Islet of Langerhans (tissue), 1 donor: ENCODE data around the gene TSPAN15.
"Not testable (repeated sequence)": the region's sequence is repeated elsewhere in the genome, so short reads cannot be mapped to it uniquely, and the experiment has no call there.

Experiments used
- FAIRE-seq: peaks from one replicate; lab custom pipeline; 2011; peaks lifted over from hg19 to GRCh38; lab: Jason Lieb, UNC

Gene TSPAN15

DNA sequence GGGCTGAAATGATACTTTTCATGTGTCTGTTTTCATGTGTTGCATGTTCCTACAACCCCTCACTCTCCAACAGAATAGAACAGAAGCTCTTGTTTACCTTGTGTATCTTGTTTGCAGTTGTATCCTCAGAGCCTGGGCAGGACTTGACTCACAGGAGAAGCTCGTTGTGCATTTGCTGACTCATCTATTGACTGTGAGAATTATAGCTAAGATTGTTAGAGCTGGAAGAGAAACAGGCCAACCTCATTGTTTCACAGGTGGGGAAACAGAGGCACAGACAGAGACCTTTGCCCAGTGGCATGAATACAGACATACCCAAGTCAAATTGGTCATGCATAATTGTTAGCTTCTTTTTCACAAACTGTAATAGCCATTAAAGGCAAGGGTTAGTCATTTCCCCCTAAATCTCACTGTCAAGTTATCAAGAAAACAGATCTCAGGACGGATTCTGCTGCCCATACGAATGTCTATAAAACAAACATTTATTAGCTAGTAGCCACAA, 4.6 kb upstream of the TSPAN15 start:
- no peak for FAIRE-seq

DNA sequence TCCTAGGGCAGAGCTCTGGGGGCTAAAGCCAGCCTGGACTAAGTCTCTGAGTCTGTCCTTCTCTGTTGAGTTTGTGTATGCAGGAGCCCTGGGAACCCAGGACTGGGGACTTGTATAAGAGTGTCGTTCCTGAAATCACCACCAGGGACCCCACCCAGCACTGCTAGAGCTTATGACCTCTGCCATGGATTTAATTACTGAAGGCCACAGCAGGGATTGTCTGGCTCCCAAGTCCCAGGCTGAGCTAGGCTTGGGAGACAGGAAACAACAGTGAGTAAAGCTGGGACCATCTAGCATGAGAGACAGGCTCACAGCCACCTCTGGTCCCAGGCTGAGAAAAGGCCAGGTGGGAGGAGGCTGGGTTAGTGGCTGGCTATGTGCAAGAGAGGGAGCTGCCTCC, 1.4 kb upstream of the TSPAN15 start:
- no peak for FAIRE-seq

DNA sequence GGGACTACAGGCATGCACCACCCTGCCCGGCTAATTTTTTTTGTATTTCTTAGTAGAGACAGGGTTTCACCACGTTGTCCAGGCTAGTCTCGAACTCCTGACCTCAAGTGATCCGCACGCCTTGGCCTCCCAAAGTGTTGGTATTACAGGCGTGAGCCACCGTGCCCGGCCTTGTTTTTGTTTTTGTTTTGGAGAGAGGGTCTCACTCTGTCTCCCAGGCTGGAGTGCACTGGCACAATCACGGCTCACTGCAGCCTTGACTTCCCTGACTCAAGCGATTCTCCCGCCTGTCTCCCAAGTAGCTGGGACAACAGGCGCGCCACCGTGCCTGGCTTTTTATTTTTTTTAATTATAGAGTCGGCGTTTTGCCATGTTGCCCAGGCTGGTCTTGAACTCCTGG, 870 bp upstream of the TSPAN15 start:
- FAIRE-seq, result not testable (repeated sequence)

DNA sequence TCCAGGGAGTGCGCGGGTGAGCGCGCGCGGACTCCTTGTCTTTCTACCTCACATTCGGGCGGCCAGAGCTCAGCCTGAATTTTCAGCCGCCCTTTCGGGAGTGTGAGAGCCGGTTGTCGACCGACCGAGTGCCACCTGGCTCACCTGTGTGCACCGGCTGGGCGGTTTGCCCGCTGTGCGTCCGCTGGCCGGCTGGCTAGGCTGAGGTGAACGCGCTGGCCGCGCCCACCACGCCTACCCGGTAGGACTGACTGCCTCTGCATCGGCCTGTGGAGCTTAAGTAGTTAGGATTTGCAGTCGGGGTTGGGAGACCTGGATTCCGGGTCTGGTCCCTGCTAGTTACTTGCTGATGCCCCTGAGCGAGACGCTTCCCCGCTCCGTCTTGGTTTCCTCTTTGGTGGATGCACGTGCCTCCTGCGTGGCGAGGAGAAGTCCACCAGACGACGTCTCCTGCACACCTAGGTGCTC, 553 bp downstream of the TSPAN15 start:
- FAIRE-seq, result no peak

DNA sequence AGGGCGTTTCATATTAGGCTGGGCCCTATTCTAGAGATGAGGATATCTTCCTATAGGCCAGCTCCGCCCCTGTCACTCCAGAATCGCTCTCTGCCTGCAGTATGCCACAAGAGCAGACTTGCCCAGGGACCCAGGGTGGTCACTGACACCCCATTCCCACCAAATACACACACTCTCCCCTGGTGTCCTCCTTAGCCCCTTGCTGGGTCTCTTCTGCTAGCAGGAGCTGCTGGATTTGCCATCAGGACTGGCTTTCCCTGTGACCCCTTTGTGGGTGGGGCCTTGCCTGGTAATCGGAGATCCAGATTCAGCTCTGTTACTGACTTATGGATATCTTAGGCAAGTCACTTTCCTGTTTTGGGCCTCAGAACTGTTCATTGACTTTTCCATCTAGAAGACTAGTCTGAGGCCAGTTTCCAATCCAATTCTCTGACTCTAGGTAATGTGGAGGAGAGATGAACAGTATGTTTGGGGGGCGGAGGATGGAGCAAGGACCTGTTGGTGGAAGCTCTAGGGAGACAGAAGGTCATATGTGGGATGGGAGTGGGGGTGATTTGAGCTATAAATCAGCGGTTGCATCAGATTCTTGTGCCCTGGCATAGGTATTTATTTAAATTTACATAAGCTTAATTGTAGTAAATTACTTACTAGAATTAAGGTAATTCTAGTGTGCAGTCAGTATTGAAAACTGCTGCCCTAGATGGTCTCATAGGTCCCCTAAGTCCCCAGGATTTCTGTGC, 1.6 kb downstream of the TSPAN15 start:
- no peak for FAIRE-seq

DNA sequence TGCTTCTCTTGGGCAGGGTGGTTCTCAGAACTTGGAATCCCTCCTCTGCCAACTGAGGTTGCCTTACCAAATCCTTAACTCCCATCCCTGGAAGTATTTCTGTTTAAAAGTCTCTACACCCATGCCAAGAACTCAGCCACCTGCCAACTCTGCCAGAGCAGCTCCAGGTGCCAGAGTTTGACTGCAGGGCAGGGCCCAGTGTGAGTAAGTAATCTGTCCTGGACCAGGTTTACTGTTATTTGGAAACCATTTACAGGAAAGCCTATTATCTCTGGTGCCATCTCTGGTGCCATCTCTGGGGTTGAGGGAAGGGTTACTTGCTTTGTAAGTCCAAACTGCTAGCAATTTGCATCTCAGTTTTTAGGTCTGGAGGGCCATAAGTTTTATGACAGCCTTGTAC, 2.5 kb downstream of the TSPAN15 start:
- FAIRE-seq, result no peak

DNA sequence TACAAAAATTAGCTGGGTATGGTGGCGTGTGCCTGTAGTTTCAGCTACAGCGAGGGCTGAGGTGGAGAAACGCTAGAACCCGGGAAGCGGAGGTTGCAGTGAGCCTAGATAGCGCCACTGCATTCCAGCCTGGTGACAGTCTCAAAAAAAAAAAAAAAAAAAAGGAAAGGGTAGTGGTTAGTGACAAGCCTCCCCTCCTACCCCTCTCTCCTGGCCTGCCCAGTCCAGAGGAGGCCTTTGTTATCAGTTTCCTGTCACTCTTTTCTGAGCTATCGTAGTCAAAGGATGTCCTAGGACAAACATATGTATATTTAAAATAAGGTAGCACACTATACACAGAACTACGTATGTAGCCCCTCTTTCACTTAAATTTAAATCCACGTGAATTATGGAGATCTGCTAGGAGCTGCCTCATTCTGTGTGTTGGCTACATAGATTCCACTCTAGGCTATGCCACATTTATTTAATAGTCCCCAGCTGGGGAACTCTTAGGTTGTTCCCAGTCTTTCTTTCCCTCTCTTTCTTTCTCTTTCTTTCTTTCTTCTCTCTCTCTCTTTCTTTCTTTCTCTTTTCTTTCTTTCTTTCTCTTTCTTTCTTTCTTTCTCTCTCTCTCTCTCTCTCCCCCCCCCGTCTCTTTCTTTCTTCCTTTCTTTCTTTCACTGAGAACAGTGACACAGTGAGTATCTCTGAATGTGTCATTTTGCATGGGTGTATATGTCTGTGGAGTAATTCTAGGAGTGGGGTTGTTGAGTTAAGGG, 3.9 kb downstream of the TSPAN15 start:
- FAIRE-seq, result no peak

DNA sequence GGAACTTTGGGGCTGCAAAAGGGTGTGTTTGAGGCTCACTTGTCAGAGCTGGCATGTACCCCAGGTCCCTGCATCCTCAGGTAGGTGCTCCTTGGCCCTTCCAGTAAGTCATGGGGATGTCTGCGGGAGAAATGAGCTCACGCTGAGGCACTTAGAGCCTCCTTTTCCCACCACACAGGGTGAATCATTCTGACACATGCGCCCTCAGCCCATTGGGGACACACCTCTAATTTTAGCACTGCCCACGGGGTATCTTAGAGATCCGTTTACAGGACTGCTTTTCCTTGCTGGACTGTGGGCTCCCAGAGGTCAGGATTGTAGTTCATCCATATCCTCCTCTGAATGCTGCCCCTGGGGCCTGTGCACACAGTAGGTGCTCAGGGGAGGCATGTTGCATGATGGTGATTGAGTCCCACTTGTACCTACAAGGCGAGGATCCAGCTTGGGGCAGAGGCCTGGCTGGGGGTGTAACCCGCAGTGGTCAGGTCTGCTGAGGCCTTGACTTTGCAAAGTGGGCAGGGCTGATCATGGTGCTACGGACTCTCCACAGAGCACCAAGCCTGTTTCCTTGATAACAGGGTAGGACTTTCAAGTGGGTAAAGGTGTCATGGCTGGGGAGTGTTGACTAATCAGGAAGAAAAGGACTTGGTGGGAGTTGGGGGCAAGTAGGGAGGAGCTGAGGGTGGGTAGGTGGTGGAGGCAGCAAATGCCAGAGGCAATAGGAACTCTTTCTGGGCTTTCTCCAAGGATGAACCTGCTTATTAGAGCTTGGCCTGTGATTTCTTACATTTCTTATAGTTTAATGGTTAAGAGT, 5.8 kb downstream of the TSPAN15 start:
- no peak for FAIRE-seq

DNA sequence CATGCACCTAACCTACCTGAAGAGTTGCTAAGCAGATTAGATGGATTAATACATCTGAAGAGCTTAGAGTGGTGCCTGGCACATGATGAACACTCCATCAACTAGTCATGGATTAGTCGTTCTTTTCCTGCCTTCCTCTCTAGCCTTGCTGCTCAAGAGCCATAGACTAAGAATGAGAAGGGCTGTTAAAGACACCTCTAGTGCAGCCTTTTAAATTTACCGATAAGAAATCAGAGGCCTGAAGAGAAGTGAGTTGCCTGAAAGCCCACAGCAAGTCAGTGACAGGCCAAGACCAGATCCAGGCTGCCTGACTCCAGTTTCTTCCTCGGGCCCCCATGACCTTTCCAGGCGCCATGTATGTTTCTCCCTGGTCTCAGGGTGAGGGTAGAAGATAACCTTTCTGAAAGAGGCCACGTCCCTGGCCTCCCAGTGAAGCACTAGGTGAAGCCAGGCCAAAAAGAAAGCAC, 6.5 kb downstream of the TSPAN15 start:
- FAIRE-seq, result no peak

DNA sequence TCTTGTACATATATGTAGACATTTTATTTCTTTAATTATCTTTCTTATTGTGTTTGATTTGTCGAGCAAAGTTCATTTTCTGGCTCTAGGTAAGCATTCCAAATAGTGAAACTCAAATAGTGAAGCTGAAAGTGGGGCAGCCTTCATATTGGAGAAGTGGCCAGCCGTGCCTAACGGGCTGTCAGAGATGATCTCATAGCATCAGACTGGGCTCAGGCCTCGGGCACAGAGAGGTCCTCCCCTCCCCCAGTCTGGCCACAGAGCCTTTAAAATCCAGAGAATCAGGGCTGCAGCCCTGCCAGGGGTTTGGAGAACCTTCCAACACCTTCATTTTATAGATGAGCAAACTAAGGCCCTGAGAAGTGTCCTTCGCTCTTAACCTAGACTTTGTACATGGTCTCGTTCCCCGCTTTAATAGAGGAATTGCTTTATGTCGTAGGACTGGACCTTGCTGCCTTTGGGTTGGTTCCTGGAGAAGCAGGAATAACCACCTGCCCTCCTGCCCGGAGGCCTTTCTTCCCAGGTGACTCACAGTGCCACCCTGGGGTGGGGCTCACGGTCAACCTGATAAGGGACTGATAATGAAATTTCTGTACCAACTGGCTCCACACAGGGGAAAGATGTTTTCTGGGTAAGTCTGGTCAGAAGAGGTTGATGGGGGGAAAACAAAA, 7.3 kb downstream of the TSPAN15 start:
- no peak for FAIRE-seq

DNA sequence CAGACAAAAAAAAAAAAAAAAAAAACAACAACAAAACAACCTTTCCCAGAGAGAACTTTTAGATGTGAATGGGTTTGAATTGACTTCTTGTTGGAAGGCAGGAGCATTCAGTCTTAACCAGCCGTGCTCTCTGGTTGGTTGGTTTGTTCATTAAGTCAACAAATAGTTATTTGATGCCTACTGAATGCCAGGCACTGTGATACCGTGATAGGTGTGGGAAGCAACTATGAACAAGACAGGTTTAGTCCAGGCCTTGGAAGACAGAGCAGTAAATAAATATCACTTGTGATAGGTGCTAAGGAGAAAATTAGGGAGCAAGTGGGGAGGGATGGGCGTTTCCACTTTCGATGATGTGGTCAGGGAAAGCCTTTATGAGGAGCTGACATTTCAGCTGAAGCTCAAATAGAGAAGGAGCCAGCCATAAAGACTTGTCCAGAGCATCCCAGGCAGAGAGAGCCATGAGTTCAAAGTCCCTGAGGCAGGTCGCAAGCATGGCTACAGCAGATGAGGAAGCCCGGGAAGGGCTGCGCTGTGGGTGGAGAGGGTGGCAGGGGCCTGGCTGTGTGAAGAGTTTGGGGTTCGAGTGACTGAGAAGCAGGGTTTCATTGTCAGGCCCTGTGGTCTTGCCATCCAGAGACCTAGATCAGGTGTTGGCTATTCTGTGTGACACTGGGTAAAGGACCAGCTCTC, 8.0 kb downstream of the TSPAN15 start:
- FAIRE-seq, result no peak

DNA sequence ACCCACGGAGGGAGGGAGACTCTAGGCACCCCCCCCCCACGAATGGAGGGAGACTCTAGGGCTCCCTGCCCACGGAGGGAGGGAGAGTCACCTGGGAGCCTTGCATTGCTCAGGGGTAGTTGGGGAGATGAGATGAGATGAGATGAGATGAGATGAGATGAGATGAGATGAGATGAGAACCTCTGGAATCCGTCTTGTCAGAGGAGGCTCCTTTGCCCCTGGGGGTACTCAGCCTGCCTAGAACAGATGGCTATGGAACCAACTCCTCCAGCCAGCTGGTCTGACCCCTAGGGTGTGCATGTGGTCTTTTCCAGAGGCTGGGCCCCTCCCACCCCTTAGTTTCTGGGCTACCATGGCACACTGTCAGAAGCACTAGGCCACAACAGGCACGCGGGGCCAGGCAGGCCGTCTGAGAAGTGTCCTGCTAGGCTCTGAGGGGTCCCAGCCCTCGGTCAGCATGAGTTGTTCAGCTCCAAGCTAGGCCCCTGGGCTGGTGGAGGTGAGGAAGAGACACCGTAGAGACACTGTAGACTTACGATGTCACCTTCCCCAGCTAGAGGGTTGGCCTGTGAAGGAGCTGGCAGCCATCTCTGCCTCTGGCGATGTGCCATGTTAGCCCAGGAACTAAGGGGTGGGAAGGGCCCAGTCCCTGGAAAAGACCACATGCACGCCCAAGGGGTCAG, 8.8 kb downstream of the TSPAN15 start:
- no peak for FAIRE-seq

DNA sequence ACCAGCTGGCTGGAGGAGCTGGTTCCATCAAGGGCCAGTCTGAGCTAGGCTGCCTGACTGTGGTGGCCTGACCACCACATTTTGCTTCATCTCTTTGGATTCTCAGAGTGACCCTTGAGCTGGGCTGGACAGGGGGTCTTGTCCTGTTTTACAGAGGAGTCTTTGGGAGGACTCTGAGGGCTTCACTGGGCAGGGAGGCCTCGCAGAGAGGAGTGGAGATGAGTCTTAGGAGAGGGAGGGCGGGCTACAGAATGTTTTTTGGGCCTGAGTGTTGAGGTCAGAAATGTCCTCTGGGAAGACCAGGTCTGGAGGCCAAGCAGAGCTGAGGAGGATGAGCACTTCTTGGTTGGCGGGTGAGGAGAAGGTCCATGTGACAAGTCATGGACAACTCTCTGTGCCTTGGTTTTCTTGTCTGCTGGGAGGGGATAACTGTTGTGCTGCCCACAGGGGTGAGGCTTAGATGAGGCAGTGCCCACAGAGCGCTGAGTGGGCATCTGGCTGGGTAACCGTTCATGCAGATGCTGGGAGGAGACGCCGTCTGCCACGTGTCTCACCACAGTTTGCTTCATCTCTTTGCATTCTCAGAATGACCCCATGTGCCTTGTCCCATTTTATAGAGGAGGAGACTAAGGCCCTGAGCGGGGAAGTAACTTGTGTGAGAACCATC, 9.4 kb downstream of the TSPAN15 start:
- FAIRE-seq, result no peak

DNA sequence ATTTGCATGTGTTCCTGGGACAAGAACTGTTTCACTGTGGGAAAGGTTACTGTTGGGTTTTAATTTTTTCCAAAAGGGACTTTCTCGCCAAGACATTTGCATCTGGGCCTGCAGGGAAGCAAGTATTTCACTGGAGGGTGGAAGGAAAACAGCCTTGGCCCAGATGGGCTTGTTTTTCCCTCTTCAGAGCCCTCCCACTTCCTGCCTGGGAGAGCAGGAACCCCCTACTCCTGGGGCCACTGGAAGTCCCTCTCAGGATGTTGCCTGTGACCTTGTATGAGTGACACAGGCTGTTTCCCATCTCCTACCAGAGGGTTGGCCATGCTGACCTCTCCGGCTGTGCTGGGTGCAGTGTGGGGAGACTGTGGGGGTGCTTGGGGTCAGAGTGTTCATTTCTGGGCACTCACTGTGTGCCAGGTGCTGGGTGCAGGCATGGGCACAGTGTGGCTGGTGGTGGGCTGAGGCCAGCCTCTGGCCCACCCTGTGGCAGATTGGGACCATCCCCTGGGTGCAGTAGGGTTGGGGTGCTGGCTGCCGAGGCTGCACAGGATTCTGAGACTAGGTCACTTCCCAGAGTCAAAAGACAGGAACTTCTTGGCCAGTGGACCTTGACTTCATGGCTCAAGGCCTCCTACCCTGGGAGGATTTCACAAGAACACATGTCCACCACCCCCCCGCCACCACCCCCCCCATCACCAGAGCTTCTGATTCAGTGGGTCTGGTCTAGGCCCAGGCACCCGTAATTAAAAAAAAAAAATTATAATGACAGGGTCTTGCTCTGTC, 10.2 kb downstream of the TSPAN15 start:
- FAIRE-seq, result no peak

DNA sequence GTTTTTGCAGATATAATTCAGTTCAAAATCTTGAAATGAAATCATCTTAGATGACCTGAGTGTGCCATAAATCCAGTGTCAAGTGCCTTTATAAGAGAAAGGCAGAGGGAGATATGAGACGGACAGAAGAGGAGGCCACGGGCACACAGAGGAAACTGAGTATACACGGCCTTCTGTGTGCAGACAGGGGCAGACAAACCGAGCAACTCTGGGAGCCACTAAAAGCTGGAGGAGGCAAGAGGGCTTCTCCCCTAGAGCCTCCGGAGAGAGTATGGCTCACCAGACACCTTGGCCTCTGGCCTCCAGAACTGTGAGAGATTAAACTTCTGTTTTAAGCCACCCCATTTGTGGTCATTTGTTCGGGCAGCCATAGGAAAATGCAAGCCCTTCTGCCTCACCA, 12.6 kb downstream of the TSPAN15 start:
- FAIRE-seq, result no peak

DNA sequence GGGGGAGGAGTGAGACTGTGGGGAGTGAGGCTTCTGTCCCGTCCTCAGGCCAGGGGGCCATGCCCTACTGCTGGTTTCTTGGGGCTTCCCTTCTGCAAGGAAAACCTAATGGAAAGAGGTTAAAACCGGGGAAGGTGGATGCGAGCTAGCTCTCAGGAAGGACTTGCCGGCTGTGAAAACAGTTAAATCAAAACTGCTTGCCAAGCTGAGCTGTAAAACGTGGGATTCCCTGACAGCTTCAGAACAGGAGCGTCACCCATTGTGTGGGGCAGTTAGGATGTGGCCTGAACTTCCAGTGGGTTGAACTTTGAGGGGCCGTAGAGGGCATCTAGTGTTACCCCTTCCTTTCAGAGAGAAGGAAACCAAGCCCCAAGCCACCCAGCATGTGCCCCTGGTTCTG, 13.1 kb downstream of the TSPAN15 start:
- no peak for FAIRE-seq

DNA sequence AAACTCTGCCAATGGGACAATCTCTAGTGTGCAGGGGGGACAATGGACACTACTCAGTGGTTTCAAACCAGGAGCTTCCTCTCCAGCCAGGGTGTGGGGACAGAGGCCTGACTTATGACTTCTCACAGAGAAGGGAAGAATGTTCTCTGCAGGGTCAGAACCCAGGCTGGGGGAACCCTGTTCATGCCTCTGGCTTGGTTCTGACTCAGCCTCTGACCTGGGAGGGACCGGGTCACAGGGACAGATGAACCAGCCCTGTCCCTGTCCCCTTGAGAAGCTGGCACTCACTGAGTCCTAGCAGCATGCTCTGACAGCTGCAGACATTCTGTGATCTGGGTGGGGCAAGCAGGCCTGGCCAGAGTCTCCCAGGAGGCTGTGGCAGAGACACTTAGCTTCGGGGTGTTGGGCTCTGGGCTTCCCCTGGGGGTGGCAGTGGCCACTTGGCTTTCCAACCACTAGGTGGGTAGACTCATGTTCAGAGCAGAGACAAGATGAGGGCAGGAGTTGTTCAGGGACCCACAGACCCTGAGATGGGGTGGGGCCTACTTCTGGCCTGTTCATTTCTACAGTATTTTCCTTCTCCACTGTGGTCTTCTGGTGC, 13.6 kb downstream of the TSPAN15 start:
- no peak for FAIRE-seq

DNA sequence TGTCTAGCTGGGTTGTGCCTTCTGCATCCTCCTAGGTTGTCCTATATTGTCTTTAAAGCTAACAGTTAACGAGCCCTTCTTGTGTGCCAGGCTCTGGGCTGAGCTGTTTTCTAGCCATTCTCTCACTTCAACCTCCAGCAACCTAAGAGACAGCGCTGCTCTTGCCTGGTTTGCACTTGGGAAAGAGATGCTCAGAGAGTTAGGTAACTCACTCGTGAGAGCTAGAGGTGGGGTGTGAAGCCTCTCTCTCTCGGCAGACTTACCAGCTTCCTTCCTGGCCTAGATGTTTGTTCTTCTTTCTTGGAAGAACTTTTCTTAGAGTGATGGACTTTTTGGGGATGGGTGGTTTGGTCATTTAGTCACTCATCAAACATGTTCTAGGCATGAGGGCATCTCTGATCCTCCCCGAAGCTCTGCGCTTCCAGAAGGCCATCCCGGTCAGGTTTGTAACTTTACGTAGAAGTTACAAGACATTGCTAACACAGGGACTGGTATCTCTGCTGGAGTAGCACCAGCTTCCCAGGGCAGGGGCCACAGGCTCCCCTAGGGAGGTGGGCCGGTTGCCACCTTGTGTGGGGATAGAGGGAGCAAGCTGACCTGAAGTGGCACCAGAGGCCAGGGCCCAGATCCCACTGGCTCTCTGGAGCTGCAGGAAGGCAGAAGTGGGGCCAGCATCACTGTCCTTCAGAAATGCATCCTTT, 14.3 kb downstream of the TSPAN15 start:
- FAIRE-seq, result no peak

DNA sequence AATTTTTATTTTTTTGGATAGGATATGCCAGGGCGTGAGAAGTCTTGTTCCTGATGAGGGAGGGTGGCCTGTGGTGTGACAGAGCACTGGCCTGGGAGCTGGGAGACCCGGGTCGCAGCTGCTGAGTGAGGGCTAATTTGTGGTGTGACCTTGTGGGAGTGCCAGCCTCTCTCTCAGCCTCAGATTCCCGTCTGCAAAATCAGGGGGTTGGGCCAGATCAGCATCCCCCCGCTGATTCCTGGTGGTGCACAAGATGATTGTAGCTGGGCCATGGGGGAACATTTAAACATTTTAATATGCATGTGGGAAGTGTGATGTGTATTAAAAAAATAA, 14.9 kb downstream of the TSPAN15 start:
- FAIRE-seq, result no peak
